Thyroid gland (tissue), 4 donors: ENCODE measurements around the gene ATP10B. TPM values are rescaled to one million over a fixed set of nuclear protein-coding genes. Genes with fewer than 3 reads are reported as not detected.

ENCODE experiments used
- DNase-seq, 2 donors: peaks; one replicate each; pipeline ENCODE4 v3.0.0-alpha.2; 2019
- H3K27ac ChIP-seq, 3 donors: fragments of 200-600 bp; sonication (generic); 1 replicate in 2 of 3; 2 replicates in 1 of 3; pipeline ENCODE4 v1.5.1; 2016 to 2019; ENCODE audit warnings: mild to moderate bottlenecking in 1 of 3, moderate library complexity in 1 of 3
- H3K27me3 ChIP-seq: fragments of 200-600 bp; sonication (generic); one replicate; pipeline ENCODE4 v1.5.1; 2019
- H3K36me3 ChIP-seq, 2 donors: fragments of 200-600 bp; sonication (generic); one replicate each; pipeline ENCODE4 v1.5.1; 2016 to 2019
- H3K4me1 ChIP-seq, 2 donors: fragments of 200-600 bp; sonication (generic); one replicate each; pipeline ENCODE4 v1.5.1; 2017 to 2019
- H3K4me3 ChIP-seq, 3 donors: fragments of 200-600 bp; sonication (generic); replicated peaks in 1 of 3; 1 replicate in 2 of 3; 2 replicates in 1 of 3; pipeline ENCODE4 v1.5.1; 2016; ENCODE audit warnings: mild to moderate bottlenecking in 1 of 3
- H3K9me3 ChIP-seq: fragments of 200-600 bp; sonication (generic); one replicate; pipeline ENCODE4 v1.5.1; 2017
- POLR2A ChIP-seq, 2 donors: fragments of 450-650 bp; IDR thresholded peaks; one replicate each; pipeline ENCODE4 v1.6.1; 2017; ENCODE audit warnings: antibody characterized with exemption in 2 of 2, mild to moderate bottlenecking in 2 of 2, moderate library complexity in 1 of 2
- WGBS, 2 donors: methylation state at CpG; one replicate each; pipeline ENCODE4 v1.1.5; 2017; 5-methylcytosine and 5-hydroxymethylcytosine counted together
- intact Hi-C: fragments of 100-400 bp; cut with DNase I; formaldehyde crosslinking; loops from one replicate; pipeline ENCODE4 v1.15.1; 2023
- total RNA-seq, 4 donors: library from RNA; depleted of rRNA; stranded (reverse); fragments of >200 nt; gene quantifications; one replicate each; pipeline ENCODE4 v1.2.3, GENCODE V29; 2016
- TF ChIP-seq, protein P1 (sequence below), 6 experiments: fragments of 200-600 bp in 3 of 6; fragments of 450-650 bp in 3 of 6; sonication (generic) in 3 of 6; IDR thresholded peaks; one replicate each; pipeline ENCODE4 v1.5.1; 2016 to 2019; ENCODE audit warnings: antibody characterized with exemption in 6 of 6, mild to moderate bottlenecking in 2 of 6, inconsistent platforms in 1 of 6, moderate library complexity in 1 of 6

ATP10B gene
- total RNA-seq, 4 donors from 2014 or later, result 0.13 to 0.42 (median 0.15) TPM; not detected in 1

DNA sequence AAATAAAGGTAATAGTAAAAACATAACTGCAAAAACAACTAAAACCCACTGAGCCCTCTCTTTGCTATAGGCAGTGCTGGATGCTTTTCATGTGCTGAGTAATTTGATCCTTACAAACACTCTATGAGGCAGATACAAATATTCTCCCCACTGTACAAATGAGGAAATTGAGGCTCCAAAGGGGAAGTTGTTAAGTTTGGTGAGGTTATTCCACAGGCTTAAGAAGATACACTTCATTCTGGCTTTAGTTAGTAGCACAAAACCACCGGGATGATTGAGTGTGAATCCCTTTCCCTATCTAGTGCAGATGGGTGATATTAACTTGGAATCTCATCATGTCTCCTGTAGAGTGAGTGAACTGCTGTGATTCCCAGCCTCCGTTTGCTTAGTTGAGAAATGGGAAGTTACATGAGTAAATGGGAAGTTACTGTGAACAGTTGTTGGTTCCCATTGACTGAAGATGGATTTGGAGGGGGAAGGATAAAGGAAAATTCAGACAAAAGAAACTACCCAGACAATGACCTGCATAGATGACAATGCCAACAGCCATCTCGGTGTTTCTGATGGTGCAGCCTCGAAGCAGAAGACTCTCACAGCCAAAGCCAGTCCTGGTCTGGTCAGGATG, 208.3 kb downstream of the ATP10B start:
- H3K36me3 ChIP-seq, result no peaks in the 10 kb centered on the region
- DNase-seq, result no peak
- H3K4me3 ChIP-seq, result no peak overlapping the region
- H3K27me3 ChIP-seq, result no peaks in the 10 kb centered on the region
- H3K4me1 ChIP-seq, result peaks cover 0 to 5% of the 10 kb centered on the region in 2 donors
- H3K9me3 ChIP-seq, result no peaks in the 10 kb centered on the region
- intact Hi-C loops, result no loop called here
- 89 to 90% methylated on average over 4 of the region's 4 CpGs for WGBS, 2 donors
- no peak overlapping the region for H3K27ac ChIP-seq
- TF ChIP-seq POLR2A (IDR thresholded peaks at IDR 0.05), result no peak
- TF ChIP-seq, protein P1, sequence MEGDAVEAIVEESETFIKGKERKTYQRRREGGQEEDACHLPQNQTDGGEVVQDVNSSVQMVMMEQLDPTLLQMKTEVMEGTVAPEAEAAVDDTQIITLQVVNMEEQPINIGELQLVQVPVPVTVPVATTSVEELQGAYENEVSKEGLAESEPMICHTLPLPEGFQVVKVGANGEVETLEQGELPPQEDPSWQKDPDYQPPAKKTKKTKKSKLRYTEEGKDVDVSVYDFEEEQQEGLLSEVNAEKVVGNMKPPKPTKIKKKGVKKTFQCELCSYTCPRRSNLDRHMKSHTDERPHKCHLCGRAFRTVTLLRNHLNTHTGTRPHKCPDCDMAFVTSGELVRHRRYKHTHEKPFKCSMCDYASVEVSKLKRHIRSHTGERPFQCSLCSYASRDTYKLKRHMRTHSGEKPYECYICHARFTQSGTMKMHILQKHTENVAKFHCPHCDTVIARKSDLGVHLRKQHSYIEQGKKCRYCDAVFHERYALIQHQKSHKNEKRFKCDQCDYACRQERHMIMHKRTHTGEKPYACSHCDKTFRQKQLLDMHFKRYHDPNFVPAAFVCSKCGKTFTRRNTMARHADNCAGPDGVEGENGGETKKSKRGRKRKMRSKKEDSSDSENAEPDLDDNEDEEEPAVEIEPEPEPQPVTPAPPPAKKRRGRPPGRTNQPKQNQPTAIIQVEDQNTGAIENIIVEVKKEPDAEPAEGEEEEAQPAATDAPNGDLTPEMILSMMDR (IDR thresholded peaks at IDR 0.05), result no peak

DNA sequence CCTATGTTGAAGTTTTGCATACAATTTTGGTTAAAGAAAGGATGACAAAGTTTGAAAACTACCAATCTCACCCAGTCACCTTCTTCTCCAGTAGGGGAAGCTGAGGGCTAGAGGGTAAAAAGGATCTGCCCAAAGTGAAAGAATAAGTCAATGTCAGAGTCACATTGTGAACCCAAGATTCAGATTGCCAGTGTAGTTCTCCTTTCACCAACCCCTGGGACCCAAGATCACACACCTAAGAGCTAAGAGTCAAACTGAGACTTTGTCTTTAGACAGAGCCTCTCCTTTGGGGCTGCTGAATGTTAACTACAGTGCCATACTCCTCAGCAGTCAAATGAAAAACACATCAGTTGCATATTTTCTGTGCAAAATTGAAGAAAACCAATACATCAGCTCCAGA, 210.6 kb downstream of the ATP10B start:
- Histone ChIP-seq H3K9me3 (no peaks in the 10 kb centered on the region), H3K36me3 (no peaks in the 10 kb centered on the region), H3K27ac (no peak overlapping the region), H3K4me1 (peaks cover 0 to 5% of the 10 kb centered on the region in 2 donors), H3K27me3 (no peaks in the 10 kb centered on the region), H3K4me3 (no peak overlapping the region)
- TF ChIP-seq POLR2A (IDR thresholded peaks at IDR 0.05), result no peak
- TF ChIP-seq, protein P1 (IDR thresholded peaks at IDR 0.05), result no peak
- intact Hi-C loops, result no loop called here
- no peak for DNase-seq

DNA sequence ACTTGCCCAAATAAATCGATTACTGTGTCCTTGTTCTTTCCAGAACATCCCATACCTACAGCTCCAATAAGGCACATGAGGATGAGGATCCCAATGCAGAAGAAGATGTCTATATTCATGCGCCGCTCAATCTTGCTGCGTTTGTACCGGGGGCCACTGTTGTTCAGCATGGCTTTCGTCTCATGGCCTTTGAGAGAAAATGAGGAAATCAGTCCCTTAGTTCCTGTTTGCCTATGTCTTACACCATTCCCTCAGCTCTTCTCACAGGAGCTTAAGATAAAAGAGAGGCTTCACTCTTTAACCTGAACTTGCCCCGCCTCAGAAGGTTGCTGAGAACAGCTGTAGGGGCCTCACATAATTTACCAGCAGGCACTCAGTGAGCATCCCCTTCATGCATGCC, 211.6 kb downstream of the ATP10B start:
- no peak for DNase-seq
- H3K27ac ChIP-seq, result no peak overlapping the region
- intact Hi-C loops, result no loop called here
- no peak overlapping the region for H3K4me3 ChIP-seq
- peaks cover 0 to 4% of the 10 kb centered on the region in 2 donors for H3K4me1 ChIP-seq
- H3K27me3 ChIP-seq, result no peaks in the 10 kb centered on the region
- H3K9me3 ChIP-seq, result no peaks in the 10 kb centered on the region
- TF ChIP-seq, protein P1 (IDR thresholded peaks at IDR 0.05), result no peak
- TF ChIP-seq POLR2A (IDR thresholded peaks at IDR 0.05), result no peak
- 91 to 93% methylated on average over 7 of the region's 7 CpGs for WGBS, 2 donors
- no peaks in the 10 kb centered on the region for H3K36me3 ChIP-seq

DNA sequence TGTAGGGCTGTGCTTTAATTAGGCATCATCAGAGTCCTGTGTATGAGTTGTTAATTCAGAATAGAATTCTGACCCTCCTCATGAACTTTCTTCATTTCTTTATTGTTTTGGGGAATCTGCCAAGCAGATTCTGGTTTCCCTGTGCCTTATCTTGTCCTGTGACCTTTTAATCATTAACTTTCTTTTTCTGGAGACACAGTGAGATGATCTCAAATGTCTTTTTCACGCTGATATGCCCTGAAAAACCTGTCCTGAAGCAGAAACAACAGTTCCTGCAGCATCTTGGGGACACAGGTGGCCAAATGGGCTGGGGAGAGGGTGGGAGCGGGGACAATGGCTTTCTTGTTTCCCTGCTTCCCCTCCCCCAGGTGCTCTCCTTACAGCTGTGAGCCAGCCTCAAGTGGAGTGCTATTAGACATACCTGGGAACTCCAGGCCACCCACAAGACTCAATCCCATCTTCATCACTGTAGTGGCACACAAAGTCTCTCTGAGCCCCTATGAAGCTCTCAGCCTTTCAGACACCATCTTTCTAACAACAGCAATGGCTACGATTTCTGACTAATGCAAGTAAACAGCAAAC, 213.8 kb downstream of the ATP10B start:
- no peak for TF ChIP-seq POLR2A (IDR thresholded peaks at IDR 0.05)
- TF ChIP-seq, protein P1 (IDR thresholded peaks at IDR 0.05), result no peak
- WGBS, 2 donors, result 50 to 64% methylated on average over 3 of the region's 3 CpGs

DNA sequence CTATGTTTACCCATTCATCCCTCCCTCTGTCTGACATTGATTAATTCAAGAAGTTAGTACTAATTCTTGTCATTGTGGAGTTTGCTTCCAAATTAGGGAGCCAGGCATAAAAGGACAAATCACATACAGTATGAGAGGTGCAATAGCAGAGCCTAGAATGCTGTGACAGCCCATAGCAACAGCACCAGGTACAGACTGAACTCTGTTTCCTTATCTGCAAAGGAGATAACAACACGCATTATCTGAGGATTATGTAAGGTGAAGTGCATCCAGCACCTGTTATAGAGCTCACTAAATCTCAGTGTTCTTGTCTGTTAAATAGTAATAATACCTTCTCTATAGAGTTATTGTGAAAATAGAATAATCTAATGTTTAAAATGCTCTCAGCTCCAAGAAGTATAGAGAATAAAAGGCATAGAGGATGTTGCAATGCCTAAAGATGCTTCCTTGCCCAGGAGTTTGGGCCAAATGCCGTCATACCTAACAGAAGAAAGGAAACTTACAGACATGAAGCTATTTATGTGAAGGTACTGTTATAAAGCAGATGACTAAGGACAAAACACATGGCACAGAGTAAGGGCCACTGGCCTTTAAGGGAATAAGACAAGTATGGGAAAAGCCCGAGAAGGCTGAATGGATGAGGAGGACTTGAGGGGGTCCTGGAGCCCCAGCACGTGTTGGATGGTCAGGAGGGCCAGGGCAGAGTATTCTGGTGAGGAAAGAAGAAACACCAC, 214.5 kb downstream of the ATP10B start:
- intact Hi-C loops, result no loop called here
- no peak overlapping the region for H3K27ac ChIP-seq
- no peak for DNase-seq
- H3K27me3 ChIP-seq, result no peaks in the 10 kb centered on the region
- no peaks in the 10 kb centered on the region for H3K36me3 ChIP-seq
- H3K4me1 ChIP-seq, result no peaks in the 10 kb centered on the region
- 78 to 86% methylated on average over 4 of the region's 4 CpGs for WGBS, 2 donors
- H3K4me3 ChIP-seq, result no peak overlapping the region
- no peaks in the 10 kb centered on the region for H3K9me3 ChIP-seq
- TF ChIP-seq POLR2A (IDR thresholded peaks at IDR 0.05), result no peak
- TF ChIP-seq, protein P1 (IDR thresholded peaks at IDR 0.05), result no peak

More for the DNA sequence above, 213.8 kb downstream of the ATP10B start:
- Histone ChIP-seq H3K4me1 (no peaks in the 10 kb centered on the region), H3K27ac (no peak overlapping the region), H3K9me3 (no peaks in the 10 kb centered on the region), H3K36me3 (no peaks in the 10 kb centered on the region), H3K4me3 (no peak overlapping the region), H3K27me3 (no peaks in the 10 kb centered on the region)
- intact Hi-C loops, result no loop called here
- DNase-seq, result no peak
